ENCODE results near the gene APBB1. TPM values are rescaled to one million over a fixed set of nuclear protein-coding genes. Genes with fewer than 3 reads are reported as not detected.
"Not testable (repeated sequence)": the region's sequence is repeated elsewhere in the genome, so short reads cannot be mapped to it uniquely, and the experiment has no call there.

Gene APBB1
- polyA plus RNA-seq, 3 donors = 51.9 to 56.5 (median 52.5) TPM

DNA sequence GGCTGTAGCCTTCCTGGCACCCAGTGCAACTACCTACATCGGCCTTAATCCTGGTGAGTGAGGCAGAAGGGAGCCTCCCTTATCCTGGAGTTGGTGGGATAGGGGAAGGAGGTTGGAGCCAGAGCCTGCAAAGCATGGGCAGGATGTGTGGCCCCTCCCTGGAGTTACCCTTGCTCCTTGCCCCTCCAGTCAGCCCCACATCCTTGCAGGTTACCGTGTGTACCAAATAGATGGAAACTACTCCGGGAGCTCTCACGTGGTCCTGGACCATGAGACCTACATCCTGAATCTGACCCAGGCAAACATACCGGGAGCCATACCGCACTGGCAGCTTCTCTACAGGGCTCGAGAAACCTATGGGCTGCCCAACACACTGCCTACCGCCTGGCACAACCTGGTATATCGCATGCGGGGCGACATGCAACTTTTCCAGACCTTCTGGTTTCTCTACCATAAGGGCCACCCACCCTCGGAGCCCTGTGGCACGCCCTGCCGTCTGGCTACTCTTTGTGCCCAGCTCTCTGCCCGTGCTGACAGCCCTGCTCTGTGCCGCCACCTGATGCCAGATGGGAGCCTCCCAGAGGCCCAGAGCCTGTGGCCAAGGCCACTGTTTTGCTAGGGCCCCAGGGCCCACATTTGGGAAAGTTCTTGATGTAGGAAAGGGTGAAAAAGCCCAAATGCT, 24.8 kb downstream of the APBB1 start:
- no peak for DNase-seq (ENCODE audit: low read depth in 3 of 3, low spot score in 2 of 3)

GRCh38 chr11:6392251-6392650, 26.6 kb downstream of the APBB1 start:
- DNase-seq (ENCODE audit: low read depth in 3 of 3, low spot score in 2 of 3) = not testable (repeated sequence)

DNA sequence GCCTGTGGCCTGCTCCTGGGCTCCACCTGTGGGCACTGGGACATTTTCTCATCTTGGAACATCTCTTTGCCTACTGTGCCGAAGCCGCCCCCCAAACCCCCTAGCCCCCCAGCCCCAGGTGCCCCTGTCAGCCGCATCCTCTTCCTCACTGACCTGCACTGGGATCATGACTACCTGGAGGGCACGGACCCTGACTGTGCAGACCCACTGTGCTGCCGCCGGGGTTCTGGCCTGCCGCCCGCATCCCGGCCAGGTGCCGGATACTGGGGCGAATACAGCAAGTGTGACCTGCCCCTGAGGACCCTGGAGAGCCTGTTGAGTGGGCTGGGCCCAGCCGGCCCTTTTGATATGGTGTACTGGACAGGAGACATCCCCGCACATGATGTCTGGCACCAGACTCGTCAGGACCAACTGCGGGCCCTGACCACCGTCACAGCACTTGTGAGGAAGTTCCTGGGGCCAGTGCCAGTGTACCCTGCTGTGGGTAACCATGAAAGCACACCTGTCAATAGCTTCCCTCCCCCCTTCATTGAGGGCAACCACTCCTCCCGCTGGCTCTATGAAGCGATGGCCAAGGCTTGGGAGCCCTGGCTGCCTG, 27.3 kb downstream of the APBB1 start:
- DNase-seq (ENCODE audit: low read depth in 3 of 3, low spot score in 2 of 3) = no peak

DNA sequence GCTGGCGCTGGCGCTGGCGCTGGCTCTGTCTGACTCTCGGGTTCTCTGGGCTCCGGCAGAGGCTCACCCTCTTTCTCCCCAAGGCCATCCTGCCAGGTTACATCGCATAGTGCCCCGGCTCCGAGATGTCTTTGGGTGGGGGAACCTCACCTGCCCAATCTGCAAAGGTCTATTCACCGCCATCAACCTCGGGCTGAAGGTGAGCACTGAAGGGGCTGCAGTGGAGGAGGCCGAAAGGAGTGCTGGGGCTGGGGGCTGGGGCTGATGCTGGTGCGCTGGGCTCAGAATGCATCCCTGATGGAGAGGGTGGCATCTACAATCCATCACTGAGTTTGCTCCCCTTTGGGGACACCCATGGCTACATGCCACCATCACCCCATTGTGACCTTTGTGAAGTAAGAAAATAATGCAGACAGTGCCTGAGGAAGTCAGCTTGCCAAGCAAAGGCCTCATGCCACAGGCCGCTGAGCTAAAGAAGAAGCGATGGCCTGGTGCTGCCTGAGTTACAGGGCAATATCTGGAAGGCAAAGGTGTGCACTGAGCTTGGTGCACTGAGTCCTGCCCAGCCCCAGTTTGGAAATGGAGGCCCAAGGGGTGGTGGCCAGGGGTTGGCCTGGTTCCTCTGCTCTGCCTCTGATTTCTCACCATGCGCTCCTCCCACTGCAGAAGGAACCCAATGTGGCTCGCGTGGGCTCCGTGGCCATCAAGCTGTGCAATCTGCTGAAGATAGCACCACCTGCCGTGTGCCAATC, 28.0 kb downstream of the APBB1 start:
- DNase-seq (ENCODE audit: low read depth in 3 of 3, low spot score in 2 of 3) = no peak

DNA sequence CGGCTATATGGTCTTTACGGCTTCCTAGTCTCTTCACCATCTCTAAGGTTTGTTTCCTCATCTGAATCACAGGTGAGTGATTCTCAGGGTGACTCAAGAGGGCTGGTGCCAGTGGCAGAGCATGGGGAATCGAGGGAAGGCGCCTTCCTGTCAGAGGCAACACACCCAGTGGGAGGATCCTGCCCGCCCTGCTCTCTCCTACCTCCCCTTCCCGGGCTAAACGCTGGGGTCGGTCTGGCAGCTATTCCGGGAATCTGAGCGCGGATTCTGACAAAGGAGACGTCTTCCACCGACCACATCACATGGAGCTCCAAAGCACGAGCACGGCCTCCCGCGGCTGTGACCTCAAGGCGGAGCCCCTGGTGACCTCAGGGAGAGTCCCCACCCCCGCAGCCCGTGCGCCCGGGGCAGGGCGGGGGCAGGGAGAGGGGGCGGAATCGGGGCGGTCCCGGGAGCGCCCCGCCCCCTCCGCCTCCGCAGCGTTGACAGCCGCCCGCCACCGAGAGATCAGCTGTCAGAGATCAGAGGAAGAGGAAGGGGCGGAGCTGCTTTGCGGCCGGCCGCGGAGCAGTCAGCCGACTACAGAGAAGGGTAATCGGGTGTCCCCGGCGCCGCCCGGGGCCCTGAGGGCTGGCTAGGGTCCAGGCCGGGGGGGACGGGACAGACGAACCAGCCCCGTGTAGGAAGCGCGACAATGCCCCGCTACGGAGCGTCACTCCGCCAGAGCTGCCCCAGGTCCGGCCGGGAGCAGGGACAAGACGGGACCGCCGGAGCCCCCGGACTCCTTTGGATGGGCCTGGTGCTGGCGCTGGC, 28.8 kb downstream of the APBB1 start, which contains the start of gene SMPD1:
TSS of gene SMPD1 (plus strand) at position 570 of the 813 bp plus-strand sequence. CDS start at position 695, 125 bp downstream.
- peak; percentile 60 to 75 (median 70) for DNase-seq (ENCODE audit: low read depth in 3 of 3, low spot score in 2 of 3)

DNA sequence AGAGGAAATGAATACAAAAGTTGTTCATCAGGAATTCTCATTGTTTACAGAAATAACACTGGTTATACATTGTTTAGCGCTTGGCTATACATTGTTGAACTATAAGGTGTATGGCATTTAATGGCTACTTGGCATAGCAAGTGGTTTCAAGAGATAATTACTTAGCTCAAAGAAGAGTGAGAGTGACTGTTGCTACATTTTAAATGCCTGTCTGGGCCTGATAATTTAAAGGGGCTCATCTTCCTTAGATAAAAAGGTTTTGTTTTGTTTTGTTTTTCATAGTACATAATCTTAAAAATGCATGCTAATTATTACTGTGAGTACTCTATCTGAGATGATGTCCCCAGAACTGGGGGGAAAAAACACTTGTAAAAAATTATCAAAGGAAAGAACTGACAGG, 30.1 kb downstream of the APBB1 start:
- no peak for DNase-seq (ENCODE audit: low read depth in 3 of 3, low spot score in 2 of 3)

DNA sequence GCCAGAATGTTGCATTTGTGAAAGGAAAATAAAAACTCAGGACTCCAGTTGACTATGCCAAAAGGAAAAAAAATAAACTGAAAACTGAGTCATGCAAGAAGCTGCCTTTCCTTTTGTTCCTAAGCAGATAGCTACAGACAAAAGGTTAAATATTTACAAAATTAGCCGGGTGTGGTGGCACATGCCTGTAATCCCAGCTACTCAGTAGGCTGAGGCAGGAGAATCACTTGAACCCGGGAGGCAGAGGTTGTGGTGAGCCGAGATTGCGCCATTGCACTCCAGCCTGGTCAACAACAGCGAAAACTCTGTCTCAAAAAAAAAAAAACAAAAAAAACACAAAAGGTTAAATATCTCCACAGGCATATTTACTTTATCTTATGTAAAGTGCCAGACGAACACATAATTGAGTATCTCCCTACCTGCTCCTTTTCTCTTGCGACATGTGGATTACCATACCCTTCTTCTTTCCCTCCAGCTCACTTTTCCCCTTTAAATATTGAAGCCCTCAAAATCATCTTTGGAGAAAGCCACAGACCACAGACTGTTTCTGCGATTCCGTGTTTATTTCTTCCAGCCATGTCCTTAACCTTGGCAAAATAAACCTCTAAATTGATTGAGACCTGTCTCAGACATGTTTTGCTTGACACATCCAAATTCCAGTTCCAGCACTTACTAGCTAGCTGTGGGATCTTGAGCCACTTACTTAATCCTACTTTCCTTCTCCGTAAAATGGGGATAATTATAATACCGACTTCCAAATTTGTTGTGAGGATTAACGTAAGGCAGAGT, 30.9 kb downstream of the APBB1 start:
- no peak for DNase-seq (ENCODE audit: low read depth in 3 of 3, low spot score in 2 of 3)

GRCh38 chr11:6385046-6385777, 33.7 kb downstream of the APBB1 start:
- DNase-seq (ENCODE audit: low read depth in 3 of 3, low spot score in 2 of 3) = no peak

GRCh38 chr11:6378640-6378989, 40.3 kb downstream of the APBB1 start:
- no peak for DNase-seq (ENCODE audit: low read depth in 3 of 3, low spot score in 2 of 3)

DNA sequence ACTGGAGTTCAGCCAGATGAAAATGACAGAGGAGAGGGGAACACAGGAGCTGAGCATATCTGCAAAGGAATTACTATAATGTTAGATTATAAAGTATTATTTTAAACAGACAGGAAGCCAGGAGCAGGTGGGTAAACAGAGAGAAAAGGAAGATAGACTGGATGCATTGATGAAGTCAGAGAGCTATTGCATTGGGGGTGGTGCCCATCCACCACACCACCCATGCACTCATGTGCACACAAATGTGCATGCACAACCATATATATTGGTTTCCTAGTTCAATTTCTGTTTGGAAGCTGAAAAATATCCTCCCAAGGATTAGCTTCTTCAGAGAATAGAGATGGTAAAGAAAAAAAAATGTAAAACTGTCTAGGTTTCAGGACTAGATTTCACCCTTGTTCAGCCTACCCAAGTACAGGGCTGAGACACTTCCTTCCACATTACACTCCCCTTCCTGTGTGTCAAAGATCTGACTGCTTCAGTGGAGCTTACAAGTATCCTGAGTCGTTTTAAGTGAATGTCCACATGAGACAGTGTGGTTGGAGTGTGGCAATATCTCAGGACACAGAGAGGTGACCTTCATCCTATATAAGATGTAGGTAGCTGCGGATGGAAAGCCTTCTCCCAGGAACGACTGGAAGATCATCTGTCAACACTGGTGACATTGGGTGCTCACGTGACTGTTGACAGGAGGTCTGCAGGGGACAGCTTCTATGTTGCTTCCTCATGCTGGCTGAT, 40.8 kb downstream of the APBB1 start:
- no peak for DNase-seq (ENCODE audit: low read depth in 3 of 3, low spot score in 2 of 3)

- DNase-seq (ENCODE audit: low read depth in 3 of 3, low spot score in 2 of 3) = no peak
Measured at GRCh38 chr11:6371825-6372224, 47.1 kb downstream of the APBB1 start.

- DNase-seq (ENCODE audit: low read depth in 3 of 3, low spot score in 2 of 3) = no peak
Measured at GRCh38 chr11:6365659-6366058, 53.2 kb downstream of the APBB1 start.

DNA sequence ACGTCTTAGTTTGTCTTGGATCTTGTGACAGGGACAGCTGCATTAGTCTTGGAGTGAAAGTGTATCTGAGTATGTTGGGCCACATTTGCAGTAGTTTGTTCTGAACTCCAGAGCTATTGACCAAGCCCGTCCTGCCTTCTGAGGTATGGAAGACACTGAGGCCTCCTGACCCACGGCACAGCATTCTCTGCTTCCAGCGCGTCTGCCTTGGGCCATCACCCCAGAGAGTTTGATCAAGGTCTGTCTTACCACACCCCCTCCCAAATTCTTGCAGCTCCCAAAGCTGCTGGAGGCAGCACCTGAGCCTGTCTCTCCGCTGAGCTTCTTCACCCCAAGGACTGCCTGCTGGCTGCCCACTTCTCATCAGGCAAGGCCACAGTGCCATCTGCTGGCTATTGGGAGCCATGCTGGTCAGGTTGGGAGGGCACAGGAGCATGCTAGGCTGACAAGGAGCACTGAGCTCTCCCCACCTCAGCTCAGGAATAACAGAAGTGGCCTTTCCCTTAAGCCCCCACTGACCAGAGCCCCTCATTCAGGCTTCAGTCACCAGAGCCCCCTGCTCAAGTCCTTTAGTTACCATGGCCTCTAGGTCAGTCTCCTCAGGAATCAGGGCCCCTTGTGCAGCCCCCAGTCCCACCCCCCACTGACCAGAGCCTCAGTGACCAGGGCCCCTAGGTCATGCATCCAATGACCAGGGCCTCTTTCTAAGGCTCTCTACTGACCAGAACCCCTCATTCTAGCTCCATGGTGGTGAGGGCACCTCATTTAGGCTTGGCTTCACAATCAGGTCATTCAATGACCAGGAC, 55.8 kb downstream of the APBB1 start:
- peak in 2 of 3 donors; percentile 25 to 47 for DNase-seq (ENCODE audit: low read depth in 3 of 3, low spot score in 2 of 3)

DNA sequence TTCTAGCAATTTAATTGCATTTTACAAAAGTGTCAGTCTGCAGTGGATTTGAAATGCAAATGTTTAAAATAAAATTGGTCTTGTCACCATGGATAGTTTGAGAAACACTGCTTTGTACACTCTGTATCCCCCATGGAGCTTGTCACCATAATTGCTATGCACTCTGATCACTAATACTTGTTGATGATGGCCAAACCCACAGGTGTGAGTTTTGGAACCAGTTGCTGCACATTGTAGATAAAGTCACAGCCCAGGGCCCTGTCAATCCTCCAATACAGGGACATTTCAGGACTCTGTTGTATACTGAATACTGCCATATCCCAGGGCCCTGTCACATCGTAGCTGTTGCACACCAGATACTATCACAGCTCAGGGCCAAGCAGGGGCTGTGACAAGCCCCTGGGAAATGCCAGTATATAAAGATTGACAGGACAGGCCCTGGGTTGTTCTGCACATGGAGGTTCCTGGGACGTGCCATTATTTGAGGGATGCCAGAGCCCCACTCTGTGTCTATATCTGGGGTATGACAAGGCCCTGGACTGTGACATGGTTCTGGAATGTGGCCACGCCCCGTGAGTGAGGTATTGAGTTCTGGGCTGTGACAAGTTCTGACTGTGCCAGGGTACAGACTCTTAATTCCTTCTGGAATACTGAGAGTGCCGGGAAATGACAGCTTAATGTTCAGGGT, 56.6 kb downstream of the APBB1 start:
- DNase-seq (ENCODE audit: low read depth in 3 of 3, low spot score in 2 of 3) = no peak

DNA sequence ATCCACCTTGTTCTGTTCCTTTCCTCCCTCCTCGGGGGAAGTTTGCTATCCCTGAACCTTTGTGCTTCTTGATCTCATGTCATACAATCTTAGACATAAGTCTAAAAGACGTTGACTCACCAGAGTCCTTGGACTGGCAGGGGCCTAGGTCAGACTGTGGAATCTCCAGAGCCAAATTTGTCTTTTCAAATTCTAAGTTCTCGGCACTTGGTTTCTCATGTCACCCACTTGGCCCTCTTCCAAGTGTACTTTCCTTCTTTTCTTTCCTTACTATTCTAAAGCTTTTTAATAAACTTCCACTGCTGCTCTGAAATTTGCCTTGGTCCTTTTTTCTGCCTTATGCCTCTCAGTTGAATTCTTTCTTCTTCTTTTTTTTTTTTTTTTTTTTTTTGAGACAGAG, 58.7 kb downstream of the APBB1 start:
- no peak for DNase-seq (ENCODE audit: low read depth in 3 of 3, low spot score in 2 of 3)

DNA sequence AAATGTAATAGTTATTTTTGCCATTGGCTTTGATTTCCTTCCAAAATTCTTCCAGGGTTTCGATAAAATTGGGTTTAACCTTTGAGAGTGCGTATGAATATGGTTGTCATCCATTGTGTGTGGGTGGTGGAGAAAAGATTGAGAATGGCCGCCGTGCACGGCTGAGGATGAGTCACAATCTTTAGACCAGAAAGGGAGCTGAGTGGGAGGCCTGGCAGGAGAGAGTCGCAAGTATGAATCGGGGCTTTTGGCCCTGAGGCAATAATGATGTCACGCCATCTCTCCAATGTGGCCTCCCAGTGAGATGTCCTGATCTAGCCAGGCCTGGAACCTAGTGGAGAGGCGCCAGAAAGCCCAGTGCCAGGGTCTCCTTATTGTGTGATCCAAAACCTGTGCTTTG, 61.7 kb downstream of the APBB1 start:
- DNase-seq (ENCODE audit: low read depth in 3 of 3, low spot score in 2 of 3) = no peak

- no peak for DNase-seq (ENCODE audit: low read depth in 3 of 3, low spot score in 2 of 3)
Measured at GRCh38 chr11:6356503-6357055, 62.3 kb downstream of the APBB1 start.
